ENCODE results near the gene NCF2.

Gene NCF2

DNA sequence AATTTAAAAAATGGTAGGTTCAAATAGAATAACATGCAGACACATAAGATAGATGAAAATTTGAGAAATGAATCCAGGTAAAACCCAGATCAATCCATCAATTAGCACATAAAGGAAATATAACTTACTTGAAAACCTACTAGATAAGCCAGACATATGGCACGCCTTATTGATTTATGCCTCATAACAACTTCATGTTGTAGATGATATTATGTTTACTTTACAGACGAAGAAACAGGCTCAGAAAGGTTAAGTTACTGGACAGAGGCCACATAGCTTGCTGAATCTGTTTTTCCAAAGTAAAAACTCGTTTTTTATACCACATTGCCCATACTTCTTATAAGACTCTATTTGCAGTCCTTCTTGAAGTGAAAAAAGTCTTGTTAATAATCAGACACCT lies 22.1 kb upstream of the NCF2 start:
- TF ChIP-seq, protein P1, sequence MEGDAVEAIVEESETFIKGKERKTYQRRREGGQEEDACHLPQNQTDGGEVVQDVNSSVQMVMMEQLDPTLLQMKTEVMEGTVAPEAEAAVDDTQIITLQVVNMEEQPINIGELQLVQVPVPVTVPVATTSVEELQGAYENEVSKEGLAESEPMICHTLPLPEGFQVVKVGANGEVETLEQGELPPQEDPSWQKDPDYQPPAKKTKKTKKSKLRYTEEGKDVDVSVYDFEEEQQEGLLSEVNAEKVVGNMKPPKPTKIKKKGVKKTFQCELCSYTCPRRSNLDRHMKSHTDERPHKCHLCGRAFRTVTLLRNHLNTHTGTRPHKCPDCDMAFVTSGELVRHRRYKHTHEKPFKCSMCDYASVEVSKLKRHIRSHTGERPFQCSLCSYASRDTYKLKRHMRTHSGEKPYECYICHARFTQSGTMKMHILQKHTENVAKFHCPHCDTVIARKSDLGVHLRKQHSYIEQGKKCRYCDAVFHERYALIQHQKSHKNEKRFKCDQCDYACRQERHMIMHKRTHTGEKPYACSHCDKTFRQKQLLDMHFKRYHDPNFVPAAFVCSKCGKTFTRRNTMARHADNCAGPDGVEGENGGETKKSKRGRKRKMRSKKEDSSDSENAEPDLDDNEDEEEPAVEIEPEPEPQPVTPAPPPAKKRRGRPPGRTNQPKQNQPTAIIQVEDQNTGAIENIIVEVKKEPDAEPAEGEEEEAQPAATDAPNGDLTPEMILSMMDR (IDR thresholded peaks at IDR 0.05) = no peak
- H3K9ac ChIP-seq = no peak overlapping the region
- H3K27ac ChIP-seq = no peak overlapping the region
- H2AFZ ChIP-seq = no peak overlapping the region
- no peaks in the 10 kb centered on the region for H3K27me3 ChIP-seq (ENCODE audit: control insufficient read depth, insufficient read depth, low read length)
- no peaks in the 10 kb centered on the region for H3K4me1 ChIP-seq
- no peak overlapping the region for H3K4me3 ChIP-seq (ENCODE audit: low read depth, low read length)
- H3K9me3 ChIP-seq (ENCODE audit: control insufficient read depth, low read length) = no peaks in the 10 kb centered on the region
- H3K79me2 ChIP-seq = no peaks in the 10 kb centered on the region
- no peak overlapping the region for H3K4me2 ChIP-seq (ENCODE audit: low read length)
- H3K36me3 ChIP-seq (ENCODE audit: control insufficient read depth, insufficient read depth, low read length) = no peaks in the 10 kb centered on the region

DNA sequence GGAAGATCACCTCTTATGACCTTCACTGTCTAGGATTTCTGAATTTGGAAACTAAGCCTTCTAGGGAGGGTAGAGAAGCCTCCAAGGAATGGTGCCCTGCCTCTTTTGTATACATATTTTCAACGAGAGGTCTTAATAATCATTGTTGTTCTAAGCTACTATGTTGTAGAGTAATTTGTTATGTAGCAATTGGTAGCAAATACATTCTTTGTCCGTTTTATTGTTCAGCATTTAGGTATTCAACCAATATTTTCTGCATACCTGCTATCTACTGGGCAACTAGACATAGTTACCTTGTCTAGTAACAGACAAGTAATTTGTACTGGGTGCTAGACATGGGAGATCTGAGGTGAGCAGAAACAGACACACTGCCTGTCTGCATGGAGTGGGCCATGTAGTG lies 20.8 kb upstream of the NCF2 start:
- no peak overlapping the region for H3K4me3 ChIP-seq (ENCODE audit: low read depth, low read length)
- H2AFZ ChIP-seq = no peak overlapping the region
- H3K27me3 ChIP-seq (ENCODE audit: control insufficient read depth, insufficient read depth, low read length) = no peaks in the 10 kb centered on the region
- TF ChIP-seq, protein P1 (IDR thresholded peaks at IDR 0.05) = no peak
- H3K9ac ChIP-seq = no peak overlapping the region
- H3K27ac ChIP-seq = no peak overlapping the region
- H3K4me1 ChIP-seq = no peaks in the 10 kb centered on the region
- no peaks in the 10 kb centered on the region for H3K36me3 ChIP-seq (ENCODE audit: control insufficient read depth, insufficient read depth, low read length)
- H3K79me2 ChIP-seq = no peaks in the 10 kb centered on the region
- no peaks in the 10 kb centered on the region for H3K9me3 ChIP-seq (ENCODE audit: control insufficient read depth, low read length)
- H3K4me2 ChIP-seq (ENCODE audit: low read length) = no peak overlapping the region

DNA sequence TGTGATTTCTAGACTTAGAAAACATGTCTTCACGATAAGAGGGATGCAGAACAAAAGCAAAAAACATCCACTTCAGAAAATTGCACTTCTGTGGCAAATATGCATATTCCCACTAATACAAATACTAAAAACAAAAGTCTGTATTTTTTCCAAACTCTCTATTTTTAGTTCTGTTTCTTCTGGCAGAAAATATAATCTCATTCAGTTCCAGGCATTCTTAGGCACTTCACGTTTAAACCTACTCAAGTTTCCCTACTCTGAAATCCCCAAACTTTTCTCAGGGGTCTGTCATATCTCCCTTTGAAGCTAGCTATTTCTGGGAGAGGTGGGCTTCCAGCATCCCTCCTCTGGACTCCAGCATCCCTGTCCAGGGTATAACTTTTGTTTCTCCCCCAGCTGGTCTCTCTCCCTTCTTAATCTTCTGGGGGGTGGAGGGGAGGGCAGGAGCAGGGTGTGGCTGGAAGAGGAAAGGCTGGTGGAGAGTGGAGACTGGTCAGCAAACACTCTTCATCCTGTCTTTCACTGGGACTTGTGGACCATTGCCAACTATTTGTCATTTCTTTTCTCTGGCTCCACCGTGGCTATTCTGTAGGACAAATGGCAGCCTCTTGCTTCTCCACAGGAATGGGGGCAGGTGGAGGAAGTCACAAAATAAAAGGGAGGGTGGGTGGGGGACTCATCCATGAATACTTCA lies 19.6 kb upstream of the NCF2 start:
- Histone ChIP-seq H3K27ac (no peak overlapping the region), H3K36me3 (ENCODE audit: control insufficient read depth, insufficient read depth, low read length) (no peaks in the 10 kb centered on the region), H3K9me3 (ENCODE audit: control insufficient read depth, low read length) (no peaks in the 10 kb centered on the region), H3K4me3 (ENCODE audit: low read depth, low read length) (no peak overlapping the region), H3K4me1 (no peaks in the 10 kb centered on the region), H2AFZ (no peak overlapping the region), H3K9ac (no peak overlapping the region), H3K4me2 (ENCODE audit: low read length) (no peak overlapping the region), H3K79me2 (no peaks in the 10 kb centered on the region), H3K27me3 (ENCODE audit: control insufficient read depth, insufficient read depth, low read length) (no peaks in the 10 kb centered on the region)
- TF ChIP-seq, protein P1 (IDR thresholded peaks at IDR 0.05) = no peak

DNA sequence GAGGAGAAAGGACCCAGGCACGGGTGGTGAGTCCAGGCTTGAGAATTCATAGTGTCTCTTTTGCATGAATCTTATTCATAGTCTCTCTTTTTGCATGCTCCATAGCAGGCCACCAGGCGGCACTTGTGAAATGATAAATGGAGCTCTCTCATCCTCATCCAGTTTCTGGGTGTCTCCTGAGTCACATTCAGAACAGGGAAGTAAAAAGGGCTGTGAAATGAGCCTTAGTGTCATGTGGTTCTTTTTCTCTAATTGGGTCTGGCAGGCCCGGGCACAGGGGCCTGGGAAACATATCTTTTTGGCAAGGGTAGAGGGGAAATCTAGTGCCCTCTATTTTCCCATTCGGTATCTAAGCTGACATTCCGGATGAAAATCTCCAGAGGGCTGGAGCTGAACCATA lies 19.1 kb upstream of the NCF2 start:
- no peak overlapping the region for H3K27ac ChIP-seq
- no peaks in the 10 kb centered on the region for H3K79me2 ChIP-seq
- H3K9me3 ChIP-seq (ENCODE audit: control insufficient read depth, low read length) = no peaks in the 10 kb centered on the region
- H3K36me3 ChIP-seq (ENCODE audit: control insufficient read depth, insufficient read depth, low read length) = no peaks in the 10 kb centered on the region
- no peak overlapping the region for H3K4me3 ChIP-seq (ENCODE audit: low read depth, low read length)
- no peak overlapping the region for H3K9ac ChIP-seq
- no peak overlapping the region for H3K4me2 ChIP-seq (ENCODE audit: low read length)
- no peaks in the 10 kb centered on the region for H3K27me3 ChIP-seq (ENCODE audit: control insufficient read depth, insufficient read depth, low read length)
- H3K4me1 ChIP-seq = no peaks in the 10 kb centered on the region
- no peak overlapping the region for H2AFZ ChIP-seq
- TF ChIP-seq, protein P1 (IDR thresholded peaks at IDR 0.05) = peak; percentile 25

DNA sequence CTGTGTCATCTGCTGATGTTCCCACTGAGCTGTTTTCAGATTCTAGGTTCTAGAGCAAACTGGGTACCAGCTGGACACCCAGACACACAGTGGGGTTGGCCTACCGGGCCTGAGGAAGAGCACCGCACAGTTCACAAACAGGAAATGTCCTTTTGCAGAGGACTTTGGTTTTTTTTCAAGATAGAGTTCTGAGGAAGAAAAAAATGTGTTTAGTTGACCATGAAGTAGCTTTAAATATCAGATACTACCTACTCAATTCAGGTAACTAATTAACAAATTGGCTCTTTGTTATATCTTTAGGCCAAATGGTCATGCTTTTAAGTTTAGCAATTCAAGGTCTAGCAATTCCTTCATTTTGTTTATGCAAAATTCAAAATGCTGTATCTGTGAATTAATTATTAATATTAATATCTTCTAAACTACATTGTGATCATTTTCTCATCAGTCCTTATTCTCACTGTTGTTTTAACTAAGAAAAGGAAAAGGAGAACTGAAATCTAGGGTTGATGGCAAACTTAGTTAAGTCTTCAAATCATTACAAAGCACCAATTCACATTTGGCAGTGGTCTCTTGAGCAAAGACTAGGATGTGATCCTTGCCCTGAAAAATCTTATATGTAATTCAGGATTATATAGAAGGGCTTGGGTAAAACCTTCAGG lies 17.2 kb upstream of the NCF2 start:
- no peaks in the 10 kb centered on the region for H3K27me3 ChIP-seq (ENCODE audit: control insufficient read depth, insufficient read depth, low read length)
- H3K36me3 ChIP-seq (ENCODE audit: control insufficient read depth, insufficient read depth, low read length) = no peaks in the 10 kb centered on the region
- no peaks in the 10 kb centered on the region for H3K9me3 ChIP-seq (ENCODE audit: control insufficient read depth, low read length)
- H3K4me1 ChIP-seq = no peaks in the 10 kb centered on the region
- TF ChIP-seq, protein P1 (IDR thresholded peaks at IDR 0.05) = no peak
- no peak overlapping the region for H3K4me3 ChIP-seq (ENCODE audit: low read depth, low read length)
- H3K27ac ChIP-seq = no peak overlapping the region
- no peak overlapping the region for H2AFZ ChIP-seq
- H3K9ac ChIP-seq = no peak overlapping the region
- H3K79me2 ChIP-seq = no peaks in the 10 kb centered on the region
- no peak overlapping the region for H3K4me2 ChIP-seq (ENCODE audit: low read length)

Measured in parathyroid adenoma (tissue), 2 donors.